Activated T-cell treated with anti-CD3 and anti-CD28 coated beads, Interleukin-2, amount 50 U/mL, for 4 hours (primary cell): ENCODE data around the gene CALHM2. TPM values are rescaled to one million over a fixed set of nuclear protein-coding genes. Genes with fewer than 3 reads are reported as not detected.
A peak's percentile ranks its signal among the peaks of the same experiment; 100 is the strongest.
"Not testable (repeated sequence)": the region's sequence is repeated elsewhere in the genome, so short reads cannot be mapped to it uniquely, and the experiment has no call there.

Experiments used
- ATAC-seq, 2 donors: fragments of 200-7000 bp; cut with Tn5 transposase; one replicate each; pipeline ENCODE4 v1.10.0; 2021
- DNase-seq: peaks from one replicate; pipeline ENCODE4 v3.0.0-alpha.2; 2020
- H3K27me3 Mint-ChIP-seq: one replicate; pipeline ENCODE4 v1.8.0; 2021; ENCODE audit warnings: low read depth, mixed read lengths
- H3K36me3 Mint-ChIP-seq: one replicate; pipeline ENCODE4 v1.8.0; 2022; ENCODE audit warnings: mixed read lengths; ENCODE audit not compliant: insufficient read depth
- H3K4me1 Mint-ChIP-seq: one replicate; pipeline ENCODE4 v1.8.0; 2021; ENCODE audit warnings: low read depth, mixed read lengths
- H3K4me3 Mint-ChIP-seq: one replicate; pipeline ENCODE4 v1.8.0; 2021; ENCODE audit warnings: mild to moderate bottlenecking, moderate library complexity, mixed read lengths
- H3K9me3 Mint-ChIP-seq: one replicate; pipeline ENCODE4 v1.8.0; 2021; ENCODE audit warnings: mixed read lengths
- total RNA-seq, 3 donors: library from RNA; stranded (reverse); gene quantifications; one replicate each; pipeline ENCODE4 v1.2.1, GENCODE V29; 2021

CALHM2 gene
- total RNA-seq, 3 donors from 2014 or later, result 2.8 to 6.0 (median 3.8) TPM

GRCh38 chr10:103429647-103430046, 22.5 kb downstream of the CALHM2 start:
- Mint-ChIP-seq H3K27me3 (no peaks in the 10 kb centered on the region), H3K36me3 (peaks cover 45% of the 10 kb centered on the region), H3K4me3 (peak overlapping the region; percentile 1), H3K4me1 (peaks cover 33% of the 10 kb centered on the region), H3K9me3 (no peaks in the 10 kb centered on the region)
- no peak for DNase-seq
- peak in 1 of 2 donors; percentile 38 for ATAC-seq

GRCh38 chr10:103428989-103429643, 23.1 kb downstream of the CALHM2 start:
- no peaks in the 10 kb centered on the region for H3K27me3 Mint-ChIP-seq
- peaks cover 33% of the 10 kb centered on the region for H3K4me1 Mint-ChIP-seq
- DNase-seq, result no peak
- ATAC-seq, result no peak
- no peaks in the 10 kb centered on the region for H3K9me3 Mint-ChIP-seq
- no peak overlapping the region for H3K4me3 Mint-ChIP-seq
- peaks cover 50% of the 10 kb centered on the region for H3K36me3 Mint-ChIP-seq

GRCh38 chr10:103427866-103428265, 24.3 kb downstream of the CALHM2 start:
- ATAC-seq, result no peak

DNA sequence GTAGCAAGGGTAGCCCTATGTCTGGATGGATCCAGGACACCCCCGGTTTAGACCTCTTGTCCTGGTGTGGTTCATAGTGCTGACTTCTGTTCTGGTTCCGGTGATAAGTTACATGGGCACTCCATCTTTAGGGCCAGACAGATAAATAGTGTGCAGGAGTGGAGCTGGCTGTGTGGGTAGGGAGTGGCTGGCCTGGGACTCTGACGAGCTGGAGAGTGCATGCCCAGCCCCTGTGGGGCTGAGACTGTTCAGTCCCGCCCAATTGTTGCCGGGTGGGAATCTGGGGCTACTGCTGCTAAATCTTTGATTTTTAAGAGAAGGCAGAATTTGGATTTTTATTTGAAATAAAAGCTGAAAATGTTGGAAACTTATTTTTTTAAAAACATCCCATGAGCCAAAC, 28.4 kb downstream of the CALHM2 start:
- ATAC-seq, result no peak
- H3K4me3 Mint-ChIP-seq, result no peak overlapping the region
- no peaks in the 10 kb centered on the region for H3K9me3 Mint-ChIP-seq
- DNase-seq, result no peak
- H3K27me3 Mint-ChIP-seq, result no peaks in the 10 kb centered on the region
- H3K36me3 Mint-ChIP-seq, result peaks cover 63% of the 10 kb centered on the region
- peaks cover 15% of the 10 kb centered on the region for H3K4me1 Mint-ChIP-seq

More at GRCh38 chr10:103427866-103428265, 24.3 kb downstream of the CALHM2 start:
- peaks cover 33% of the 10 kb centered on the region for H3K4me1 Mint-ChIP-seq
- DNase-seq, result no peak
- H3K9me3 Mint-ChIP-seq, result no peaks in the 10 kb centered on the region
- H3K36me3 Mint-ChIP-seq, result peaks cover 56% of the 10 kb centered on the region
- H3K27me3 Mint-ChIP-seq, result no peaks in the 10 kb centered on the region
- H3K4me3 Mint-ChIP-seq, result no peak overlapping the region

DNA sequence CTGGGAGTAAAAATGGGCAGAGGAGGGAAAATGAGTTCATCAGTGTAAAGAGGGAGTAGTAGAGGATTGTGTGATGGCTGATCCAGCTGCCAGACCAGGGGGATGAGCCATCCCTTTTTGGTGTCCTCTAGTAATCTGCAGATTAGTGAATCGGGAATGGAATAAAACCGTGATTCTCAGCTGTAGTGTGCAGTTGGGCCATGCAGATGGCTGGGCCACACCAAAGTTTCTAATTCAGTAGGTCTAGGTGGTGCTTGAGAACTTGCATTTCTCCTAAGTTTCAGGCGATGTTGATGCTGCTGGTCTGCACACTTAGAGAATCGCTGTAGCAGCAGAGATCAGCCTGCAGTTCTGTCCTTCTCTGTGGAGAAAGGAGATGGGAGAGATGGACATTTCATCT, 33.1 kb downstream of the CALHM2 start:
- no peaks in the 10 kb centered on the region for H3K27me3 Mint-ChIP-seq
- no peaks in the 10 kb centered on the region for H3K9me3 Mint-ChIP-seq
- no peak for DNase-seq
- no peak for ATAC-seq
- H3K36me3 Mint-ChIP-seq, result peaks cover 69% of the 10 kb centered on the region
- H3K4me3 Mint-ChIP-seq, result no peak overlapping the region
- H3K4me1 Mint-ChIP-seq, result no peaks in the 10 kb centered on the region

DNA sequence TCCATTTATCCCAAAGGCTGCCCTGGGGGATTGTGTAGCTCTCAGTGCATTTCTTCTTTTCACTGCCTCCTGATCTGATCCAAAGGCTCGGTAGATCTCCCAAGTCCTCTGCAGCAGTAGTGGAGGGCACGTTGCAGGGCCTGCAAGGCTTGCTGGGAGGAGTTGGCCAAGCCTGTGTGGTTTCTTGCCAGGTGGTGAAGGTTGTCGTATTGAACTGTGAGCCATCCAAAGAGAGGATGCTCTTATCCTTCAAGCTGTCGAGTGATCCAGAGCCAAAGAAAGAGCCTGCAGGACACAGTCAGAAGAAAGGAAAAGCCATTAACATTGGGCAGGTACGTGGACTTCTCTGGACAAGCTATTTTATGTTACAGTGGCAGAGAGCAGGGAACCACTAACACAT, 34.6 kb downstream of the CALHM2 start:
- no peaks in the 10 kb centered on the region for H3K4me1 Mint-ChIP-seq
- H3K4me3 Mint-ChIP-seq, result no peak overlapping the region
- no peaks in the 10 kb centered on the region for H3K27me3 Mint-ChIP-seq
- no peaks in the 10 kb centered on the region for H3K9me3 Mint-ChIP-seq
- DNase-seq, result no peak
- ATAC-seq, result no peak
- peaks cover 64% of the 10 kb centered on the region for H3K36me3 Mint-ChIP-seq

GRCh38 chr10:103417148-103417469, 35.1 kb downstream of the CALHM2 start:
- H3K4me3 Mint-ChIP-seq, H3K9me3 Mint-ChIP-seq, H3K4me1 Mint-ChIP-seq, ATAC-seq, DNase-seq, H3K27me3 Mint-ChIP-seq: not testable (repeated sequence)
- H3K36me3 Mint-ChIP-seq, result peaks cover 60% of the 10 kb centered on the region

- H3K4me1 Mint-ChIP-seq, result no peaks in the 10 kb centered on the region
- no peak overlapping the region for H3K4me3 Mint-ChIP-seq
- ATAC-seq (peak in 1 of 2 donors; percentile 28), DNase-seq (peak; percentile 46)
- no peaks in the 10 kb centered on the region for H3K9me3 Mint-ChIP-seq
- peaks cover 62% of the 10 kb centered on the region for H3K36me3 Mint-ChIP-seq
- no peaks in the 10 kb centered on the region for H3K27me3 Mint-ChIP-seq
Observed at GRCh38 chr10:103416436-103417147, 35.6 kb downstream of the CALHM2 start.

DNA sequence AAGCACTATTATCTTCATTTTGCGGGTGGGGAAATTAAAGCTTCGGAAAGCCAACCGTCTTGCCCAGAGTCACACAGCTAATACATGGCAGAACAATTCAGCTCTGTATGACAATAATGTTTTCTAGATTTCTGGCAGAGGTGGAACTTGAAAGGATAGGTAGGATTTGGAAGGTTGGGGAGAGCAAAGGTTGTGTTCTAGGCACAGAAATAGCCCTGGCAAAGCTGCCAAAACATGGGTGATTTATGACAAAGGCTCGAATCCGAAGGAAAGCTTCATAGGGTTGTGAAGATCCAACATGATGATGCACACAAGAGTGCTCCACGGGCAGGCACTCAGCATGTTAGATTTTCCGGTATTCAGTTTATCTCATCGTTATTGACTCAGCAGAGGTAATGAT, 36.6 kb downstream of the CALHM2 start:
- peaks cover 59% of the 10 kb centered on the region for H3K36me3 Mint-ChIP-seq
- H3K27me3 Mint-ChIP-seq, result no peaks in the 10 kb centered on the region
- ATAC-seq (no peak), DNase-seq (no peak)
- H3K4me1 Mint-ChIP-seq, result no peaks in the 10 kb centered on the region
- no peak overlapping the region for H3K4me3 Mint-ChIP-seq
- H3K9me3 Mint-ChIP-seq, result no peaks in the 10 kb centered on the region

- no peaks in the 10 kb centered on the region for H3K4me1 Mint-ChIP-seq
- peaks cover 48% of the 10 kb centered on the region for H3K36me3 Mint-ChIP-seq
- DNase-seq (no peak), ATAC-seq (no peak)
- no peaks in the 10 kb centered on the region for H3K9me3 Mint-ChIP-seq
- no peaks in the 10 kb centered on the region for H3K27me3 Mint-ChIP-seq
- H3K4me3 Mint-ChIP-seq, result no peak overlapping the region
Observed at GRCh38 chr10:103413564-103413963, 38.6 kb downstream of the CALHM2 start.

- Mint-ChIP-seq H3K36me3 (peaks cover 40% of the 10 kb centered on the region), H3K9me3 (no peaks in the 10 kb centered on the region), H3K4me3 (peak overlapping the region; percentile 90), H3K27me3 (no peaks in the 10 kb centered on the region), H3K4me1 (peaks cover 53% of the 10 kb centered on the region)
- DNase-seq (no peak), ATAC-seq (no peak)
Observed at GRCh38 chr10:103397191-103397825, 54.9 kb downstream of the CALHM2 start.

DNA sequence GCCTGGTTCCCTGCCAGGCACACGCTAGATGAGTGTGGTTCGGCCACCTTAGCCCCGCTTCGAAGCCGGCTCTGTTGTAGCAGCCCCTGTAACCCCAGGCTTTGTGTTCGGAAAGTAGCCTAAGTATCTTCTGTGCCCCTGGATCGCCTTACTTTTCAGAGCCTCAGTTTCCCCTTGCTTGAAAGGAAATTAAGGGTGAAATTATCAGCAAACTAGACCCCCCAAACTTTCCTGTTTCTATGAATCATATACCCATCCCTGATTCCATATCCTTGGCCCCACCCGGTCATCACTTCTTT, 55.4 kb downstream of the CALHM2 start:
- Mint-ChIP-seq H3K4me3 (peak overlapping the region; percentile 90), H3K4me1 (peaks cover 53% of the 10 kb centered on the region), H3K9me3 (no peaks in the 10 kb centered on the region), H3K36me3 (peaks cover 44% of the 10 kb centered on the region), H3K27me3 (no peaks in the 10 kb centered on the region)
- ATAC-seq, result no peak
- no peak for DNase-seq
